ENCODE results near the gene GTF3C1.

GRCh38 chr16:27483624-27484023 lies 66.1 kb downstream of the GTF3C1 start:
- no peak for TF ChIP-seq EZH2 (IDR thresholded peaks at IDR 0.05; ENCODE audit: insufficient read depth, poor library complexity, severe bottlenecking)
- no peak for TF ChIP-seq EZH2phosphoT487 (IDR thresholded peaks at IDR 0.05; ENCODE audit: insufficient read depth, low read depth)
